HUES64 (cell line): ENCODE results near the gene CHST15.
"Not testable (repeated sequence)": the region's sequence is repeated elsewhere in the genome, so short reads cannot be mapped to it uniquely, and the experiment has no call there.

ENCODE experiments used
- H3K27ac ChIP-seq: 2 replicates; pipeline ENCODE4 v1.7.0; 2013; ENCODE audit warnings: low read depth, low read length, inconsistent platforms
- H3K27me3 ChIP-seq: 2 replicates; pipeline ENCODE4 v1.6.1; 2013; ENCODE audit warnings: mild to moderate bottlenecking, low read length; ENCODE audit not compliant: insufficient read depth
- H3K36me3 ChIP-seq: 2 replicates; pipeline ENCODE4 v1.6.1; 2013; ENCODE audit warnings: mild to moderate bottlenecking, low read length; ENCODE audit not compliant: insufficient read depth
- H3K4me1 ChIP-seq: 2 replicates; pipeline ENCODE4 v1.6.1; 2013; ENCODE audit warnings: mild to moderate bottlenecking, low read length, moderate library complexity; ENCODE audit not compliant: insufficient read depth
- H3K4me3 ChIP-seq: 2 replicates; pipeline ENCODE4 v1.5.1; 2013; ENCODE audit warnings: mild to moderate bottlenecking, low read length, moderate library complexity
- H3K9ac ChIP-seq: 2 replicates; pipeline ENCODE4 v1.6.1; 2013; ENCODE audit warnings: mild to moderate bottlenecking, low read depth, low read length
- H3K9me3 ChIP-seq: 2 replicates; pipeline ENCODE4 v1.6.1; 2013; ENCODE audit warnings: low read depth, low read length; ENCODE audit not compliant: insufficient read depth
- WGBS: fragments of 150-250, 120-280 bp; methylation state at CpG from one replicate; pipeline ENCODE4 v1.1.7; 2013; ENCODE audit warnings: missing lambda C conversion rate; 5-methylcytosine and 5-hydroxymethylcytosine counted together

CHST15 gene

DNA sequence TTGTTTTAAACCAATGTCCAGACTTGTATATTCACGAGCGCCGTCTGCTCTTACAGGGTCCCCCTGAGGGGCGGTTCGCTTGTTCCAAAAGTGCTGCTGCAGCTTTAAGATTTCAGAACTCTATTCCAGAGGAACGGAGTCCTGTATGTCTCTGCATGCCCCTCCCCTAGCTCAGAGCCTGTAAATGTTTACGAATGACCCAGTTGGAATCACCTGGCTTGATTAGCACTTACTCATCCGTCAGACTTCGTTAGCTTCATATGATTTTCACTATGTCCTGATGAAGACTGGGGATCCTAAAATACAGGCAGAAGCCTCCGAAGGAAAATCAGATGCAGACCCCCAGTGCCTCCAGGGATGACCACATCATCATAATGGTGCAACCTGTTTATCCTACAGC lies 4.5 kb upstream of the CHST15 start:
- WGBS = 69% methylated on average over 10 of the region's 10 CpGs
- Histone ChIP-seq H3K27me3 (peaks cover 32% of the 10 kb centered on the region), H3K36me3 (no peaks in the 10 kb centered on the region), H3K4me3 (no peak overlapping the region), H3K9me3 (no peaks in the 10 kb centered on the region), H3K4me1 (no peaks in the 10 kb centered on the region), H3K27ac (no peak overlapping the region), H3K9ac (no peak overlapping the region)

DNA sequence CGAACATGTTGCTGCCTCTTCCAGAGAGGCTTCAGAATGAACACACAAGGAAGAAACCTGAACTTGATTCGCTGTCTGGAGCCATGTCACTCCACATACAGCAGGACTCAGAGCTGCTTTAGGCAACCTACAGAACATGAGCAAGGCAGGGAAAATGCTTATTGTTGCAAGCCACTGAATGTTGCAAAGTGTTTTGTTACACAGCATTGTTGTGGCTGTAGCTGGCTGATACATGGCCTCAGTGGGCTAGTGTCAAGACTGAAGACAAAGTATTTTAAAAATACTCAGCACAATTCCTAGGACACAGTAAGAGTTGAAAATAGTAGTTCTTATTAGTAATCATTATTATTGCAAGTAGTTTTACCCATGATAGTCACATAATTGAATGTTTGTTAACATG lies 3.1 kb upstream of the CHST15 start:
- H3K36me3 ChIP-seq = no peaks in the 10 kb centered on the region
- H3K27me3 ChIP-seq = peaks cover 44% of the 10 kb centered on the region
- H3K4me3 ChIP-seq = no peak overlapping the region
- no peaks in the 10 kb centered on the region for H3K9me3 ChIP-seq
- 90% methylated on average over 2 of the region's 2 CpGs for WGBS
- no peak overlapping the region for H3K9ac ChIP-seq
- H3K4me1 ChIP-seq = 0 out of 2 replicates have a peak, but pooled peaks cover under 1% of the 10 kb centered on the region
- no peak overlapping the region for H3K27ac ChIP-seq

DNA sequence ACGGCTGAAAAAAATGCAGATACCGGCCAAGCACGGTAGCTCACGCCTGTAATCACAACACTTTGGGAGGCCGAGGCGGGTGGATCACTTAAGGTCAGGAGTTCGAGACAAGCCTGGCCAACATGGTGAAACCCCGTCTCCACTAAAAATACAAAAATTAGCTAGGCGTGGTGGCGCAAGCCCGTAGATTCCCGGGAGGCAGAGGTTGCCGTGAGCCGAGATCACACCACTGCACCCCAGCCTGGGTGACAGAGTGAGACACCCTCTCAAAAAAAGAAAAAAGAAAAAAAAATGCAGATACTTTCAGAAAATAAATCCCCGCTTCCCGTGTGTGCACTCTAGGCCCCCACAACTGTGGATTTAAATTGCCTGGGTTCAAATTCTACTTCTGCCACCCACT lies 2.4 kb upstream of the CHST15 start:
- H3K36me3 ChIP-seq, H3K4me3 ChIP-seq, H3K27ac ChIP-seq, H3K4me1 ChIP-seq, H3K9me3 ChIP-seq, H3K9ac ChIP-seq: not testable (repeated sequence)
- WGBS = 91% methylated on average over 16 of the region's 16 CpGs
- peaks cover 51% of the 10 kb centered on the region for H3K27me3 ChIP-seq

DNA sequence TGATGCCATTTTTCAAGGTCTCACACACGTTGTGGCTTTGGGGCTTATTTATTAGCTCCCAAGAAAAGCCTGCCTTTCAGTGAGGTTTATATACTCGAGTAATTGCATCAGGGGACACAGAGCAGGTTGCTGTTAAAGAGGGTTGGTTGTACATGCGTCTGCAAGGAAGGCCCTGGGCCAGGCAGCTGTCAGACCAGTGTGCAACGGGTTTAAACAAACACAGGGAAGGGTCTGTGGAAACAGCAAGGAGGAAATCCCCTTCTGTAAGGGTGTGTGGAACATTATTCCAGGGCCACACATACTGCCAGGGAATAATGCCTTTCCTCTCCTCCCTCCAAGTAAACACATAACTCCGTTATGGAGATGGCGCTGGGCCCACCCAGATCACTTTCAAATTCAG lies 1.7 kb upstream of the CHST15 start:
- peaks cover 3% of the 10 kb centered on the region; the same call in 1 of the 2 replicates for H3K4me1 ChIP-seq
- no peak overlapping the region for H3K4me3 ChIP-seq
- H3K27me3 ChIP-seq = peaks cover 57% of the 10 kb centered on the region
- H3K9ac ChIP-seq = no peak overlapping the region
- no peaks in the 10 kb centered on the region for H3K36me3 ChIP-seq
- H3K27ac ChIP-seq = no peak overlapping the region
- 79% methylated on average over 6 of the region's 6 CpGs for WGBS
- H3K9me3 ChIP-seq = no peaks in the 10 kb centered on the region

DNA sequence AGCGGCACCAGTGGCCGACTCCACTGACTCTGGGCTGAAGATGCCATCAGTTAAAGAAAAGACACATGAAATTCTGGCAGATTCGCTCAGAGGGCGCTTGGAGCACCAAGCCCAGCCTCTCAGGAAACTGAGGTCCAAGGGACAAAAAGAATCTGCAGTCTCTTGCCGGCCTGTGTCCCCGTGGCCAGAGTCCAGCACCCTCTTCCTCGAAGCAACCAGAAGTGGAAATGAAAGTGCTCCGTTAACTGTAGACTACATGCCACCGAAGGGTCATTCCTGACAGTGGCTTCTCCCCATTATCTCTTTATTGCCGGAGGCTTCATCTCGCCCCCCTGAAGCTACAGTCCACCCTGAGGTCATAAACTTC lies 1.0 kb upstream of the CHST15 start:
- Histone ChIP-seq H3K9ac (no peak overlapping the region), H3K9me3 (no peaks in the 10 kb centered on the region), H3K4me1 (peaks cover 3% of the 10 kb centered on the region; the same call in 1 of the 2 replicates), H3K4me3 (peak overlapping the region; percentile 62; the same call in 1 of the 2 replicates), H3K27ac (no peak overlapping the region), H3K27me3 (peaks cover 64% of the 10 kb centered on the region), H3K36me3 (no peaks in the 10 kb centered on the region)
- 62% methylated on average over 11 of the region's 11 CpGs for WGBS

DNA sequence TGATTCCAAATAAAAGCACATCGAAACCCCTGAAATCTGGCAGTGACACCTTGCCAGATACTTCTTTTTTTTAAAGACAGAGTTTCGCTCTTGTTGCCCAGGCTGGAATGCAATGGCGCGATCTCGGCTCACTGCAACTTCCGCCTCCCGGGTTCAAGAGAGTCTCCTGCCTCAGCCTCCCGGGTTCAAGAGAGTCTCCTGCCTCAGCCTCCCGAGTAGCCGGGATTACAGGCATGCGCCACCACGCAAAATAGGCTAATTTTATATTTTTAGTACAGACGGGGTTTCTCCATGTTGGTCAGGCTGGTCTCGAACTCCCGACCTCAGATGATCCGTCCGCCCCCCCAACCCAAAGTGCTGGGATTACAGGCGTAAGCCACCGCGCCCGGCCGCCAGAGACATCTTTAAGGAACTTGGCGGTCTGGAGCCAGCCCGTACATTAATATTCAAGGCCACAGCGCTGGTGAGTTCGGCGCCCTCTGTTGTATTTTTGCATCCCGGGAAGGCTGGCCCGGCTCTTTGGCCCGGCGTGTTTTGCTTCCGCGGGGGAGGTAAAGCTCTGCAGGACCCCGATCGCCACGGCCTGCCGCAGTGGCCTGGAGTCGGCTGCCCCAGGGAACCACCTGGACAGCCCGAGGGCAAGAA lies 498 bp upstream of the CHST15 start:
- WGBS = 9% methylated on average over 39 of the region's 39 CpGs
- H3K36me3 ChIP-seq, H3K27ac ChIP-seq, H3K9me3 ChIP-seq, H3K4me1 ChIP-seq: not testable (repeated sequence)
- H3K4me3 ChIP-seq = peak overlapping the region; percentile 62
- peaks cover 64% of the 10 kb centered on the region for H3K27me3 ChIP-seq
- H3K9ac ChIP-seq = peak overlapping the region; percentile 57; the same call in 1 of the 2 replicates

DNA sequence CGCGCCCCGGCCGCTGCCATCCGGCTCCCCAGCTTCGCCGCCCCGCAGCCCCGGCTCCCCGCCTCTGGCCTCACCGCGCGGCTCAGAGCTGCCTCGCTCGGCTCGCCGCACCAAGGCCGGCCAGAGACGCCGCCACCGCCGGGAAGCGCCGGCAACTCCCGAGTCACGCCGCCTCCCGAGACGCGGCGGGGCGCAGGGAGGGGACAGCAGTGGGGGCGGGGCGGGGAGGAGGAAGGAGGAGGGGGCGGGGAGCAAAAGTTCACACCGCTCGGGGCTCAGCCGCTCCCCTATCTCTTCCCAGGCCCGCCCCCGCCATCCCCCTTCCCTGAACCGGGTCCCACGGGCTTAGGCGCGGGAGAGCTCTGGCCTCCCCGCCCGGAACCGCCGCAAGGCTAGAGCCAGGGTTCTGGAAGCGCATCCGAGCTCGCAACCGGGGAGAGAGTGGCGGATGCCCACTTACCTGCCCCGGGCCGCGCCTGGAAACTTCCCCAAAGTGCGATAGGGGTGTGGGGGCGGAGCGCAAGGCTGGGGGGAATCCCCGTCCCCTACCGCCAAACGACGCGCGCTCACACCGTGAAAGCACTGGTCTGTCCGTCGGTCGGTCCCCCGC lies 1.0 kb downstream of the CHST15 start:
- Histone ChIP-seq H3K36me3 (no peaks in the 10 kb centered on the region), H3K27me3 (peaks cover 62% of the 10 kb centered on the region), H3K9me3 (no peaks in the 10 kb centered on the region), H3K4me1 (peaks cover 3% of the 10 kb centered on the region; the same call in 1 of the 2 replicates), H3K27ac (no peak overlapping the region; the same call in 1 of the 2 replicates), H3K9ac (peak overlapping the region; percentile 57), H3K4me3 (peak overlapping the region; percentile 62)
- WGBS = under 1% methylated on average over 59 of the region's 70 CpGs

DNA sequence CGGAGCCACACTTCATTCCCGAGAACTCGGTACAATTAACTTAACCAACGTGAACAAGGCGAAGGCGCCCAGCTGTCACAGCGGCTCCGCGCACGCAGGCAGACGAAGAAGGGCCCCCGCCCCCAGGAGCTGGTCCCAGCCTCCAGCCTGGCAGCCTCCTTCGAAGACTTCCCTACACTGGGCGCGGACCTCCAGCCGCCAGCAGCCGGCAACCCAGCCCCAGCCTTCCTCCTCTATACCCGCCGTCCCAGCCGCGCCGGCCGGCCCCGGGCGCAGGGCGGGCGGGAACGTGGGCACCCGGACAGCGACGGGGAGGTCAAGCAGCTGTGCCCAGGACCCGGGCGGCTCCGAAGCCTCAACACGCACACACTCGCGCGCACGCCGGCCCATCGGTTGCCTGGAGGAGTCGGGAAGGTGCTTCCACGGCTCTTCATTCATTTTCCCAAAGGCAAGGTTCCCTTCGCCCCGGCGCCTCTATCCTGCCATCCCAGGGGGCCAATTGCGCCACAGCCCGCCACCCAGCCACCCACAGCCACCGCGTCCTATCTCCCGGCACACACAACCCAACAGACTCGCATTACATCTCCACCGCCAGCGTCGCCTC lies 1.6 kb downstream of the CHST15 start:
- peaks cover 59% of the 10 kb centered on the region for H3K27me3 ChIP-seq
- H3K4me3 ChIP-seq = peak overlapping the region; percentile 62
- no peaks in the 10 kb centered on the region for H3K9me3 ChIP-seq
- no peaks in the 10 kb centered on the region for H3K36me3 ChIP-seq
- 1% methylated on average over 55 of the region's 55 CpGs for WGBS
- H3K27ac ChIP-seq = no peak overlapping the region
- peaks cover 3% of the 10 kb centered on the region; the same call in 1 of the 2 replicates for H3K4me1 ChIP-seq
- peak overlapping the region; percentile 30; the same call in 1 of the 2 replicates for H3K9ac ChIP-seq

DNA sequence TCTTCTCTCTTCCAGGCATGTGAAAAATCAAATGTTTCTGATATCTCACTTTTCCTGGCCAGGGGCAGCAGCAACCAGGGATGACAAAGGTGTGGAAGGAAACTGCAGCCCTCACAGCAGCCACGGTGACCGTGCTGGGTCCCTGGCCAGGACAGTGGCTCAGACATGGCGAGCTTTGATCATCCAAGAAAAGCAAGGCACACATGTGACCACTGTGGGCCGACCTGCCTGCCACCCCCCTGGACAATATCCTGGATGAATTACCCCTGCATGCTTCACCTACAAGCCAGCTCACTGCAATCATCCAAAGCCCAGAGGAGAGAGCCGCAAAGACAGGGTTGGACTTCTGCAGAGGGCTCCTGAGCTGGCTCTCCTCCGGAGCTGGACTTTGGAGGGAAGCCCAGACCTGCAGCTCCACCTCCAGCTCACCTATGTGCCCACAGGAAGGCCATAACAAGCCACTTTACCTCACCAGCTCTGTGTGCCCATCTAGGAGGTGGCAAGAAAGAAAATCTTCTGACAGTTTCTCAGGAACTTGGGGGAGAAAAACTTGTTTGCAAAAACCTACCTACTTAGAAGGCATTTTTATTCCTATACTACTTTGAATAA lies 2.7 kb downstream of the CHST15 start:
- H3K27me3 ChIP-seq = peaks cover 59% of the 10 kb centered on the region
- H3K4me3 ChIP-seq = no peak overlapping the region
- no peak overlapping the region for H3K27ac ChIP-seq
- no peaks in the 10 kb centered on the region for H3K9me3 ChIP-seq
- no peaks in the 10 kb centered on the region for H3K36me3 ChIP-seq
- 87% methylated on average over 6 of the region's 6 CpGs for WGBS
- H3K4me1 ChIP-seq = peaks cover 3% of the 10 kb centered on the region; the same call in 1 of the 2 replicates
- H3K9ac ChIP-seq = no peak overlapping the region

DNA sequence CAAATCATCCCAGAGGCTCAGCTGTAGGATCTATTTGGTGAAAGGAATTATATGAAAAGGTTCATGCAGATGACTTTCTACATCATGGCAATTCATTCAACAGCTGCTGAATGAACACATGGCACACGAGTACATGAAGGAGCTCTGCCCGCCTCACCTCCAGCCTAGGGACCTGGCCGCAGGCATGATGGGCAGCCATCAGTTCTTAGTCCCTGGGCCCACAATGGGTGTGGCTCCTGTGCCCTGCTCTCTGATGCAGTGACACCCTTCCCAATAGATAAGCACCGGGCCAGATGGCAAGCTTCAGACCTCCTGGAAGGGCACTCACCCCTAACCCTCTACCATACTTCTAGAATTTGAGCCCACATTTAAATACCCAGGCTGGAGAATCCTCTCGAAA lies 3.5 kb downstream of the CHST15 start:
- H3K27me3 ChIP-seq = peaks cover 51% of the 10 kb centered on the region

DNA sequence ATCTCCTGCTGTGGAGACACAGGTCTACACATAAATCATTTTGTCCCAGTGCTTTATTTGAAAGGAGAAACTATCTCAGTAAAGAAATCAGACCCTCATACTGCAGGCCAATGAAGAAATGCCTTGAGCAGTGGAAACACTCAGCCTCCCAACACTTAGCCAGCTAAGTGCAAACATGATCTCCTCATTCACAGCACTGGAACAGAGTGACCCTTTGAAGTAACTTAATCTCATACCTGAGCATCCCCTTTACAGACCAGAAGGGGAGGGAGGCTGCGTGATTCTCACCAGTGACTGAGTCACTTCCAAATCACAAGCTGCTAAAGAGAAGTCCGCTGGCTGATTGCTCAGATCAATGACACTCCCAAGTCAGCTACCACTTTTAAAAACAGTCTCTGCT lies 4.5 kb downstream of the CHST15 start:
- Histone ChIP-seq H3K4me1 (peaks cover 3% of the 10 kb centered on the region; the same call in 1 of the 2 replicates), H3K27ac (no peak overlapping the region), H3K27me3 (peaks cover 41% of the 10 kb centered on the region), H3K9me3 (no peaks in the 10 kb centered on the region), H3K4me3 (no peak overlapping the region), H3K36me3 (no peaks in the 10 kb centered on the region), H3K9ac (no peak overlapping the region)
- 88% methylated on average over 2 of the region's 2 CpGs for WGBS

More for the DNA sequence above, 3.5 kb downstream of the CHST15 start:
- 94% methylated on average over 5 of the region's 5 CpGs for WGBS
- no peaks in the 10 kb centered on the region for H3K9me3 ChIP-seq
- H3K36me3 ChIP-seq = no peaks in the 10 kb centered on the region
- no peak overlapping the region for H3K4me3 ChIP-seq
- H3K4me1 ChIP-seq = peaks cover 3% of the 10 kb centered on the region; the same call in 1 of the 2 replicates
- no peak overlapping the region for H3K27ac ChIP-seq
- H3K9ac ChIP-seq = no peak overlapping the region
